ENCODE data around the gene MSMB. TPM values are rescaled to one million over a fixed set of nuclear protein-coding genes. Genes with fewer than 3 reads are reported as not detected.
"Not testable (repeated sequence)": the region's sequence is repeated elsewhere in the genome, so short reads cannot be mapped to it uniquely, and the experiment has no call there.

MSMB gene
- total RNA-seq (ENCODE audit: unreplicated experiment): not detected
- long read RNA-seq: 0 reads

DNA sequence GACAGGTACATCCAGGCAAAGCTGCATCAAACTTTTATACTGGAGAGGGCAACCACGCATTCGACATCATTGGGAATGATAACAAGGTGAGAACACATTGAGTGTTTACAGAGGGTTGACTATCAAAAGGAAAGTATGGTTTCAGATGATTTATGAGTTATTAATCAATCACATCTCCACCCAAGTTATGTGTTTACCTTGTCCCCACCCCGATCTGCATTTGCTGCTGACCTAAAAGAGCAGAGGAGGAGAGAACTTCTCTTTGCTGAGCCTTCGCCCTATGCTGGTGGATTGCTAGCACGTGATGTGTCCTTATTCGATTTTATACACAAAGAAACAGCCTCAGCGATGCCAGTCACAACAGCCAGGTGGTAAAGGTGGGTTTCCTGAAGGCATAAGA is at the start of gene MSMB:
Gene MSMB (minus strand): TSS at position 9 of the 400 bp plus-strand sequence. CDS start 32 bp downstream, outside the sequence.
- Mint-ChIP-seq H3K36me3 (ENCODE audit: low read depth, unreplicated experiment) (no peaks in the 10 kb centered on the region), H3K4me1 (ENCODE audit: unreplicated experiment) (peaks cover 6% of the 10 kb centered on the region), H3K9me3 (ENCODE audit: unreplicated experiment) (no peaks in the 10 kb centered on the region), H3K27me3 (ENCODE audit: unreplicated experiment) (no peaks in the 10 kb centered on the region), H3K4me3 (ENCODE audit: unreplicated experiment) (no peak within 1 kb of the TSS), H3K27ac (ENCODE audit: unreplicated experiment) (no peak within 1 kb of the TSS)
- DNase-seq (ENCODE audit: low spot score): no peak
- TF ChIP-seq, protein P1, sequence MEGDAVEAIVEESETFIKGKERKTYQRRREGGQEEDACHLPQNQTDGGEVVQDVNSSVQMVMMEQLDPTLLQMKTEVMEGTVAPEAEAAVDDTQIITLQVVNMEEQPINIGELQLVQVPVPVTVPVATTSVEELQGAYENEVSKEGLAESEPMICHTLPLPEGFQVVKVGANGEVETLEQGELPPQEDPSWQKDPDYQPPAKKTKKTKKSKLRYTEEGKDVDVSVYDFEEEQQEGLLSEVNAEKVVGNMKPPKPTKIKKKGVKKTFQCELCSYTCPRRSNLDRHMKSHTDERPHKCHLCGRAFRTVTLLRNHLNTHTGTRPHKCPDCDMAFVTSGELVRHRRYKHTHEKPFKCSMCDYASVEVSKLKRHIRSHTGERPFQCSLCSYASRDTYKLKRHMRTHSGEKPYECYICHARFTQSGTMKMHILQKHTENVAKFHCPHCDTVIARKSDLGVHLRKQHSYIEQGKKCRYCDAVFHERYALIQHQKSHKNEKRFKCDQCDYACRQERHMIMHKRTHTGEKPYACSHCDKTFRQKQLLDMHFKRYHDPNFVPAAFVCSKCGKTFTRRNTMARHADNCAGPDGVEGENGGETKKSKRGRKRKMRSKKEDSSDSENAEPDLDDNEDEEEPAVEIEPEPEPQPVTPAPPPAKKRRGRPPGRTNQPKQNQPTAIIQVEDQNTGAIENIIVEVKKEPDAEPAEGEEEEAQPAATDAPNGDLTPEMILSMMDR (IDR thresholded peaks at IDR 0.05; ENCODE audit: unreplicated experiment): no peak

GRCh38 chr10:46094931-46095750 is 49.1 kb upstream of the MSMB start:
- Mint-ChIP-seq H3K27me3 (ENCODE audit: unreplicated experiment) (peaks cover 10% of the 10 kb centered on the region), H3K27ac (ENCODE audit: unreplicated experiment) (peak overlapping the region; percentile 43), H3K36me3 (ENCODE audit: low read depth, unreplicated experiment) (no peaks in the 10 kb centered on the region), H3K9me3 (ENCODE audit: unreplicated experiment) (no peaks in the 10 kb centered on the region), H3K4me3 (ENCODE audit: unreplicated experiment) (no peak overlapping the region), H3K4me1 (ENCODE audit: unreplicated experiment) (peaks cover 26% of the 10 kb centered on the region)
- TF ChIP-seq, protein P1 (IDR thresholded peaks at IDR 0.05; ENCODE audit: unreplicated experiment): no peak
- no peak for DNase-seq (ENCODE audit: low spot score)

- peaks cover 26% of the 10 kb centered on the region for H3K4me1 Mint-ChIP-seq (ENCODE audit: unreplicated experiment)
- no peak overlapping the region for H3K4me3 Mint-ChIP-seq (ENCODE audit: unreplicated experiment)
- TF ChIP-seq, protein P1 (IDR thresholded peaks at IDR 0.05; ENCODE audit: unreplicated experiment): no peak
Measured at GRCh38 chr10:46094197-46094500, 48.1 kb upstream of the MSMB start.

GRCh38 chr10:46093316-46094196 is 47.5 kb upstream of the MSMB start:
- H3K4me1 Mint-ChIP-seq (ENCODE audit: unreplicated experiment): peaks cover 26% of the 10 kb centered on the region
- not testable (repeated sequence) for DNase-seq (ENCODE audit: low spot score); H3K9me3 Mint-ChIP-seq (ENCODE audit: unreplicated experiment); H3K36me3 Mint-ChIP-seq (ENCODE audit: low read depth, unreplicated experiment); H3K27ac Mint-ChIP-seq (ENCODE audit: unreplicated experiment); H3K4me3 Mint-ChIP-seq (ENCODE audit: unreplicated experiment)
- H3K27me3 Mint-ChIP-seq (ENCODE audit: unreplicated experiment): peaks cover 10% of the 10 kb centered on the region

More at GRCh38 chr10:46094197-46094500, 48.1 kb upstream of the MSMB start:
- H3K27ac Mint-ChIP-seq (ENCODE audit: unreplicated experiment): peak overlapping the region; percentile 70
- DNase-seq (ENCODE audit: low spot score): no peak
- H3K36me3 Mint-ChIP-seq (ENCODE audit: low read depth, unreplicated experiment): no peaks in the 10 kb centered on the region
- peaks cover 10% of the 10 kb centered on the region for H3K27me3 Mint-ChIP-seq (ENCODE audit: unreplicated experiment)
- H3K9me3 Mint-ChIP-seq (ENCODE audit: unreplicated experiment): no peaks in the 10 kb centered on the region

DNA sequence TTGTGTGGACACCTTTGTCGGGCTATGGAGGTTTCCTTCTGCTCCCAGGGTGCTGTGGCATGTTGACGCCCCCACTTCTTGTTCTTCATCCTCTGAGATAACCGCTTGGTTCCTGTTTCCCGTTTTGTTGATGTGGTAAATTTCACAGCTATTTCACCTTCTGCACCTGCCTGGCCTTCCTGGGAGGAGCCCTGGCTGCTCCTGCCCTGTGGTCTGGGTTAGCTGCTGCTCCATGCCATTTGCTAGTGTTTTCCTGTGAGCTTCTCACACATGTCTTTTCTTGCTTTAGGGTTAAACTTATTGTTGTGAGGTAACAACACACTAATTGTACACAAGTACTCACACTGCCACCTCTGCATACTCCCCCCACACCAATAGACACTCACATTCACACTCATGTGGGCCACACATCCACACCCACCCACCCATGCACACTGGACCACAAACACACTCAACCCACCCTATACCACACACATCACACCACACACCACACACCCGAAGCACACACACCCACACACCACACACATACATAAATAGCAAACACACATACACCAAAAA is 46.5 kb upstream of the MSMB start:
- TF ChIP-seq, protein P1 (IDR thresholded peaks at IDR 0.05; ENCODE audit: unreplicated experiment): no peak
- H3K4me3 Mint-ChIP-seq (ENCODE audit: unreplicated experiment): no peak overlapping the region
- no peak overlapping the region for H3K27ac Mint-ChIP-seq (ENCODE audit: unreplicated experiment)
- no peaks in the 10 kb centered on the region for H3K36me3 Mint-ChIP-seq (ENCODE audit: low read depth, unreplicated experiment)
- no peaks in the 10 kb centered on the region for H3K9me3 Mint-ChIP-seq (ENCODE audit: unreplicated experiment)
- no peak for DNase-seq (ENCODE audit: low spot score)
- H3K4me1 Mint-ChIP-seq (ENCODE audit: unreplicated experiment): peaks cover 23% of the 10 kb centered on the region
- H3K27me3 Mint-ChIP-seq (ENCODE audit: unreplicated experiment): peaks cover 7% of the 10 kb centered on the region

Measured in endothelial cell (in vitro differentiated cells).